Caki2 (cell line): Measurements from ENCODE around the gene MEGF11. TPM values are rescaled to one million over a fixed set of nuclear protein-coding genes. Genes with fewer than 3 reads are reported as not detected.

Experiments used
- DNase-seq: peaks from one replicate; pipeline ENCODE4 v3.0.0-alpha.2; 2015; ENCODE audit warnings: low read depth
- in situ Hi-C: cut with HindIII; loops from 2 replicates; pipeline ENCODE4 v1.10.0; 2016; ENCODE audit warnings: low sequenced_read_pairs, low pct_unique_long_range_greater_than_20kb, mixed read lengths
- total RNA-seq: library from RNA; depleted of rRNA; stranded (reverse); fragments of >200 nt; shearing (Covaris generic); gene quantifications from 2 replicates; pipeline ENCODE4 v1.2.3, GENCODE V29; 2014; ENCODE audit warnings: low replicate concordance

The MEGF11 gene
- total RNA-seq, 1 experiment from 2014 or later: not detected

DNA sequence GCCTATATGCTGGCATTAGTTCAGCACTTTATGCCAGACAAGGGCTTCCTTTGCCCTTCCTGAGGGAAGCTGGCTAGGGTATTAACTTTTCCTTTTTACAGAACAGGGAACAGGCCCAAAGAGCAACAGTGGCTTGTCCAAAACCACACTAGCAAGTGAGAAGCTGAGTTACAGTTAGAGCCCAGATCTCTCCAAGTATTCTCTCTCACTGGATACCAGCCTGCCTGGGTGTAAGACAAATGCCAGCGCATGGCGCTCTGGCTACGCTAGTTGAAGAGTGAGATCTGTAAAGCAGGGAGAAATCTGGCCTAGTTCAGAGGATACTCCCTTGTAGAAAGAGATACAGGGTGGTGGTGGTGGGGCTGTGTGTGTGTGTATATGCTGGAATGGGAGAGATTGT is 345.9 kb downstream of the MEGF11 start:
- in situ Hi-C loops: no loop called here
- DNase-seq: no peak

GRCh38 chr15:65906396-65906795 is 347.2 kb downstream of the MEGF11 start:
- in situ Hi-C loops: no loop called here
- no peak for DNase-seq

DNA sequence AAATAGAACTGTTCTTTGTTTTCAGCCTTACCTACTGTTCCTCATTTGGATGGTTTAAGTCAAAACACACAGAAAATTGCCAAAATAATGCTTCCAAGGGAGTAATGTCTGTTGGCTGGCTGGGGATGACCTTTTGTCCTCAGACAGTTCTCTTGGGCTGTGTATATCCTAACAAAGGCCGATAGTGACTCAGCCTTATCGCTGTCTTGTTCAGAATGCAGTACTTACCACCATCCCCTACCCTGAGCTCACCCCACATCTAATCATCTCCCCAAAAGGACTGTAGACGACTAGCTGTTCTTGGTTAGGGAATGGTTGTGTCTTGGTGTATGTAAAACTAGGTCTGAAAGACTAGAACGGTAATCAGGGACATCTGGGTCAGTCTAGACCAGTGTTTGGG is 349.2 kb downstream of the MEGF11 start:
- DNase-seq: no peak
- in situ Hi-C loops: no loop called here

- no peak for DNase-seq
These were observed 350.1 kb downstream of the MEGF11 start for GRCh38 chr15:65903296-65904073.

GRCh38 chr15:65902373-65902772 is 351.2 kb downstream of the MEGF11 start:
- in situ Hi-C loops: no loop called here
- DNase-seq: peak; percentile 85

More at GRCh38 chr15:65903296-65904073, 350.1 kb downstream of the MEGF11 start:
- in situ Hi-C loops: no loop called here

DNA sequence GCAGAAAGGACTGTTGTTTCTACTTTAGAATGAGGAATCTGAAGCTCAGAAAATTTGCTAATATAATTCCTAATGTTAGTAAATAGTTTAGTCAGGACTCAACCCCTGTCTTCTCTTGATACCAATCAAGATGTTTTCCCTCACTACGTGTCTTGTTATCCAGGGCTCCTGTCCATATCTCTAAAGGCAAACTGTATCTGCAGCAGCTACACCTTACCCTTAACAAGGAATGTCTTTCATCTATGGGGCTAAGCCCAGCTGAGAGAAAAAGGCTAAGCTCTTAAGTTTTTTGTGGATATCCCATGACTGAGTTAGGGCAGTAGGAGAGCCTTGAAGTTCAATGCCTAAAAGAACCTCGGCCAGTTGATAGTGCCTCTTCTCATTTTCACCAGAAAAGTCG is 351.7 kb downstream of the MEGF11 start:
- DNase-seq: no peak
- in situ Hi-C loops: no loop called here

- in situ Hi-C loops: no loop called here
- DNase-seq: no peak
These were observed 352.2 kb downstream of the MEGF11 start for GRCh38 chr15:65901336-65901735.

DNA sequence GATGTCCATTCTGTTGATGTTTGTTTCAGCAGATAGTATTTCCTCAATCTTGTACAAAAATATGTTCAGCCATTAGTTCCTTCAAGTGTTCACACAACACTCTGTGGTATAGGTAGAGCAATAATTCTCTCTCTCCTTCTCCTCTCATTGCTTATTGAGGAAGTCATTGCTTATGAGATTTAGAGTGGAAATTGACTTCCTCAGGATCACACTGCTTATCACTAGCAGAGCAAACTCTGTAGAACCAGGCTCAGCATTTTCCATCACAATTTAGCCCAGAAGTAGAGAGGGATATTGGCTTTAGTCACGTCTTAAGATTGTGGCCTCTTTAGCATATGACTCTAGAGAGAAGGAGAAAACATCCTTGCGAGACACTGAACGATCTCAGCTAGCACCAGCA is 353.1 kb downstream of the MEGF11 start:
- in situ Hi-C loops: no loop called here
- DNase-seq: no peak

DNA sequence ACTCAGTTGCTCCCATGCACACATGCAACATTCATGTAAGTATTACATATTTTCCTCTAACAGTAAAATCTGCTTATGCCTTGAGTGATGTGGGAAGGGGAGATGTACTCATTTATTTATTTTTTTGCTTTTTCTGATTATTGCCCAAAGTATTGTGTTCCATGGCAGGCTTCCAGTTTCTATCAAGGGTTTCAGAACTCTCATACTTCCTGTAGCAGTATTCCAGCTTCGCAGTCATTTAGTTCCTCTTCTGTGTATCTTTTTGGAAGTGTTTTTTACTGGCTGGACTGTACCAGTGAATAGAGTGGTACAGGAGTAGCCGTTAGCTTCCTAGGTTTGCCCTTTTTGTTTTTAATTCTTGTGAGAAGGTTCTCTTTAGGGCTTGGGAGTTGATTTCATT is 357.3 kb downstream of the MEGF11 start:
- no peak for DNase-seq
- in situ Hi-C loops: no loop called here

DNA sequence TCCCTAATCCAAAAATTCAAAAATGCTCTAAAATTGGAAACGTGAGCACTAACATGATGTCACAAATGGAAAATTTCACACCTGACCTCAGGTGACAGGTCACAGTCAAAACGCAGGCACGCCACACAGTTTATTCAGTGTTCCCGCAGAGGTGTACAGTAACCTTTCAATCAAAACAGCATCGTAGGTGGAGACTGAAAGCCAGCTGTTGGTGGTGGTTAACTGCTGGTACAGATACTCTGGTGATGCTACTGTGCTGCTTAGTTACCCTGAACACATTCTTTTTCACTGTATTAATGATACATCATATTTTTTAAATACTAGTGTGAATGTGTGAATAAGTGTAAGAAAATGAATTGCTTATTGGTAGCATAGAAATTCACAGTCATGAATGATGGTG is 360.5 kb downstream of the MEGF11 start:
- in situ Hi-C loops: no loop called here

GRCh38 chr15:65888981-65889380 is 364.6 kb downstream of the MEGF11 start:
- in situ Hi-C loops: no loop called here
- no peak for DNase-seq

More for the DNA sequence above, 360.5 kb downstream of the MEGF11 start:
- DNase-seq: no peak

DNA sequence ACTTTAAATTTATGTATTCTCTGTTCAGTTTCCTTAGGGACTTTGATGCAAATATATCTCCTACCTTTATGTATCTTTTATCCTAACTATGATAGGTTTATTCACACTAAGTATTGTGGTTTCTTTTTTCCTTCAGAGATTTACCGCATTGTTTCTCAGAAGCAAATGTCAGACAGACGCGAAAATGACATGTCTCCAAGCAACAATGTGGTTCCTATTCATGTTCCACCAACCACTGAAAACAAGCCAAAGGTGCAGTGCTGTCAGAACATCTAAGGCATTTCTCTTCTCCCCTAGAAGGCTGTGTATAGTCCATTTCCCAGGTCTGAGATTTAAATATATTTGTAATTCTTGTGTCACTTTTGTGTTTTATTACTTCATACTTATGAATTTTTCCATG is 366.0 kb downstream of the MEGF11 start:
- in situ Hi-C loops: no loop called here
- DNase-seq: no peak

GRCh38 chr15:65885668-65886218 is 367.8 kb downstream of the MEGF11 start:
- no peak for DNase-seq
- in situ Hi-C loops: no loop called here

DNA sequence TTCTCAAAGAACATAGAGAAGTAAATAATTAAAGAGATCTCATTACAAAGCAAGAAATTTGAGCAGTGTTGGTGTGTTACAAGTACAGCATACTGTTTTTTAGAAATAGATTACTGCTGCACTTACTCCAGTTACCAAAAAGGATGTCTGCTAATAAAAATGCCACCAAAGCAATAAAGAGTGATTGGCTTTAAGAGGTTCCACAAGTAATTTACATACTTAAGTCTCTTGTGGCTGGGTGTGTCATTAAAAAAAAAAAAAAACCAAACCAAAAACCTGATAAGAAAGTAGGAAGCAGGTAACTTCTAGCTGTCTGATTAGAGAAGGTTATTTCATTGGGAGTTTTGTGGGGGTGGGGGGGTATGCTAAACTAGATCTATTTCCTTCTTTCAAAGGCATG is 369.0 kb downstream of the MEGF11 start:
- no peak for DNase-seq
- in situ Hi-C loops: no loop called here

- in situ Hi-C loops: no loop called here
These were observed 370.0 kb downstream of the MEGF11 start for GRCh38 chr15:65883571-65883970.

DNA sequence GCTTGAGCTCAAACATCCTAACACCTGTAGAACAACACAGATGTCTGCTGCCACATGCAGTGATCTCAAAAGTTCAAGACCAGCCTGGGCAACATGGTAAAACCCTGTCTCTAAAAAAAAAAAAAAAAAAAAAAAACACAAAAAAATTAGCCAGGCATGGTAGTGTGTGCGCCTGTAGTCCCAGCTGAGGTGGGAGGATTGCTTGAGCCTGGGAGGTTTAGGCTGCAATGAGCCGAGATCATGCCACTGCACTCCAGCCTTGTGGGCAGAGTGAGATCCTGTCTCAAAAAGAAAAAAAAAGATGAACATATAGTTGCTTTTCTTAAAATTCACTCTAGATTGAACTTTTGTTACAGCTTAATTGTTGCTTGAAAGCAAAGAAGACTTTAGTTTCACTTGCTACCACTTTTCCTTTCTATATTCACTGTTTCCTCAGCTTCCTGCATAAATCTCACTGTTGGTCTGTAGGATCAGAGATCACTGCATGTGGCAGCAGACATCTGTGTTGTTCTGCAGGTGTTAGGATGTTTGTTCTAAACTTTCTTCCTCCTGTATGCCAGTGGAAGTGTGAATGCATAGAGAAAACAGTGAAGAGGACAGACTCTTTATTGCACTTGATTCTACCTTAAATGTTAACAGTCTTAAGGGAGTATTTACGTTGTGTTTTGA is 371.6 kb downstream of the MEGF11 start:
- DNase-seq: no peak
- in situ Hi-C loops: no loop called here

More at GRCh38 chr15:65883571-65883970, 370.0 kb downstream of the MEGF11 start:
- no peak for DNase-seq

GRCh38 chr15:65877749-65878148 is 375.8 kb downstream of the MEGF11 start:
- in situ Hi-C loops: no loop called here
- no peak for DNase-seq

- no peak for DNase-seq
- in situ Hi-C loops: no loop called here
These were observed 378.1 kb downstream of the MEGF11 start for GRCh38 chr15:65875458-65875857.

DNA sequence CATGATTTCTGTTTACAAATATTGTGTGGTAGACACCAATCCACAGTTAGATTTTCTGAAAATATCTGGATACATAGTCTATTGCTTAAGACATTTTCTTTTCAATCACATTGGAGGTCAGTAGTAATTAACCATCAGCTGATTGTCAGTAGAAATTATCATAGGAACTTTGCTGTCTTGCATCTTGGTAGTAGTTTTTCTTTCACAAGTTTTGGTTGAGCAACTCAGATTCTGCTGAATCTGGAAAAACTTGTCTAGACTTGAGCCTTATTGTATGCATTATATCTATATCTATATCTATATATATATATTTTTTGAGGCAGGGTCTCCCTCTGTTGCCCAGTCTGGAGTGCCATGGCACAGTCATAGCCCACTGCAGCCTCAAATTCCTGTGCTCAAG is 380.3 kb downstream of the MEGF11 start:
- no peak for DNase-seq
- in situ Hi-C loops: no loop called here
